GM12878 (cell line): ENCODE measurements around the gene GAL. TPM values are rescaled to one million over a fixed set of nuclear protein-coding genes. Genes with fewer than 3 reads are reported as not detected.
"Not testable (repeated sequence)": the region's sequence is repeated elsewhere in the genome, so short reads cannot be mapped to it uniquely, and the experiment has no call there.

Experiments used
- ATAC-seq: fragments of 200-7000 bp; cut with Tn5 transposase; 3 replicates; pipeline ENCODE4 v1.9.1; 2020; ENCODE audit warnings: mild to moderate bottlenecking, moderate library complexity
- Bru-seq: library from RNA; stranded (reverse); fragments of 400-500 nt; gene quantifications from one replicate; lab custom pipeline; 2021; lab: Mats Ljungman, UMichigan
- BruChase-seq, 2 experiments: library from RNA; stranded (reverse); fragments of 400-500 nt; gene quantifications; one replicate each; lab custom pipeline; 2021; lab: Mats Ljungman, UMichigan
- BruUV-seq: library from RNA; stranded (reverse); fragments of 400-500 nt; replicated peaks from 2 replicates; lab custom pipeline; 2021; lab: Mats Ljungman, UMichigan
- CTCF ChIA-PET: fragments of 300-600 bp; sonication (Branson Sonifier 250); formaldehyde crosslinking; extraction: SDS; loops from one replicate; lab custom pipeline; 2021; ENCODE audit warnings: inconsistent platforms; lab: Yijun Ruan, JAX
- POLR2A ChIA-PET: fragments of 350-600 bp; formaldehyde crosslinking; extraction: SDS; loops from one replicate; lab custom pipeline; 2021; ENCODE audit warnings: inconsistent platforms; lab: Charles Lee
- RAD21 ChIA-PET: fragments of 300-600 bp; sonication (Branson Sonifier 250); formaldehyde crosslinking; loops from one replicate; lab custom pipeline; 2023; ENCODE audit warnings: antibody characterized with exemption; ENCODE audit not compliant: unreplicated experiment; lab: Charles Lee
- SMC1A ChIA-PET: fragments of 300-600 bp; sonication (Branson Sonifier 250); formaldehyde crosslinking; loops from one replicate; lab custom pipeline; 2023; ENCODE audit not compliant: unreplicated experiment, uncharacterized antibody; lab: Charles Lee
- DNase-seq: peaks from one replicate; pipeline ENCODE4 v3.0.0-alpha.2; 2011; ENCODE audit warnings: low read depth, low spot score
- FAIRE-seq: peaks from 3 replicates; lab custom pipeline; 2011; peaks lifted over from hg19 to GRCh38; lab: Jason Lieb, UNC
- H2AFZ ChIP-seq: 2 replicates; pipeline ENCODE4 v1.6.0; 2011; ENCODE audit warnings: low read depth, low read length, control low read depth; ENCODE audit not compliant: control insufficient read depth
- H3K27ac ChIP-seq: 2 replicates; pipeline ENCODE4 v1.5.1; 2011; ENCODE audit warnings: control low read depth; ENCODE audit not compliant: control insufficient read depth, insufficient read depth
- H3K27me3 ChIP-seq, 2 experiments: replicated peaks in 1 of 2; 2 replicates each; pipeline versions ENCODE4 v1.6.0 to v1.6.1; 2011; ENCODE audit warnings: low read length in 1 of 2; ENCODE audit not compliant: control insufficient read depth in 2 of 2, insufficient read depth in 2 of 2
- H3K36me3 ChIP-seq, 2 experiments: 2 replicates each; pipeline ENCODE4 v1.5.1; 2011; ENCODE audit warnings: low read length in 1 of 2; ENCODE audit not compliant: control insufficient read depth in 2 of 2, insufficient read depth in 2 of 2
- H3K4me1 ChIP-seq: 2 replicates; pipeline ENCODE4 v1.6.1; 2011; ENCODE audit warnings: mild to moderate bottlenecking, low read length, moderate library complexity, mixed read lengths; ENCODE audit not compliant: control insufficient read depth, insufficient read depth
- H3K4me2 ChIP-seq: 2 replicates; pipeline ENCODE4 v1.6.0; 2011; ENCODE audit warnings: control low read depth; ENCODE audit not compliant: control insufficient read depth, insufficient read depth
- H3K4me3 ChIP-seq: fragments of 200-600 bp; sonication (generic); 2 replicates; pipeline ENCODE4 v1.5.1; 2016
- H3K79me2 ChIP-seq: 2 replicates; pipeline ENCODE4 v1.6.0; 2011; ENCODE audit warnings: low read length; ENCODE audit not compliant: control insufficient read depth, insufficient read depth
- H3K9ac ChIP-seq: 2 replicates; pipeline ENCODE4 v1.8.0; 2011; ENCODE audit warnings: low read length, control low read depth, mixed read lengths; ENCODE audit not compliant: control insufficient read depth, insufficient read depth
- H3K9me3 ChIP-seq: replicated peaks from 3 replicates; pipeline ENCODE4 v1.5.1; 2011; ENCODE audit warnings: mild to moderate bottlenecking, low read length; ENCODE audit not compliant: control insufficient read depth, insufficient read depth
- H4K20me1 ChIP-seq: 2 replicates; pipeline ENCODE4 v1.6.0; 2011; ENCODE audit not compliant: control insufficient read depth, insufficient read depth
- NFIC ChIP-seq: IDR thresholded peaks from 2 replicates; pipeline ENCODE4 v1.6.1; 2012; ENCODE audit warnings: low read depth, mild to moderate bottlenecking, inconsistent platforms, low read length, moderate library complexity
- SUZ12 ChIP-seq: fragments of 200-600 bp; sonication (generic); IDR thresholded peaks from one replicate; pipeline ENCODE4 v1.6.1; 2018; ENCODE audit warnings: antibody characterized with exemption, mild to moderate bottlenecking; ENCODE audit not compliant: unreplicated experiment
- WGBS: methylation state at CpG from one replicate; pipeline ENCODE4 v1.1.6; 2016; ENCODE audit warnings: low lambda C conversion rate; ENCODE audit not compliant: insufficient replicate concordance, insufficient coverage; ENCODE audit errors: missing lambda C conversion rate; 5-methylcytosine and 5-hydroxymethylcytosine counted together
- in situ Hi-C: fragments of 300-500 bp; cut with MboI; formaldehyde crosslinking; loops from 9 replicates; pipeline ENCODE4 v1.14.3; 2018; ENCODE audit warnings: mixed read lengths
- intact Hi-C: fragments of 100-400 bp; cut with micrococcal nuclease; formaldehyde crosslinking; loops from one replicate; pipeline ENCODE4 v1.14.2; 2022; ENCODE audit not compliant: unreplicated experiment
- long read RNA-seq, 2 experiments: library from polyadenylated mRNA; unstranded; transcript quantifications; one replicate each; pipeline ENCODE4 v2.0.0, GENCODE V29; 2019 to 2020
- polyA minus RNA-seq, 3 experiments: library from RNA; depleted of rRNA, polyadenylated mRNA; stranded (reverse); fragments of >200 nt; gene quantifications; 2 replicates each; pipeline ENCODE4 v1.2.3, GENCODE V29; 2011
- polyA plus RNA-seq, 11 experiments: library from polyadenylated mRNA; depleted of rRNA in 4 of 11; unstranded in 6 of 11; stranded (reverse) in 5 of 11; fragments of >200 nt; fragmentation: Nextera tagmentation in 4 of 11; fragmentation: Illumina TruSeq in 1 of 11; extraction: Ambion mirVana in 4 of 11; extraction: Trizol in 1 of 11; gene quantifications; 1 replicate in 1 of 11; 2 replicates in 10 of 11; pipeline versions ENCODE4 v1.2.1 to v1.2.3, GENCODE V29; 2011 to 2016; ENCODE audit warnings: inconsistent platforms in 2 of 11, missing spikeins in 2 of 11, low read depth in 1 of 11
- total RNA-seq, 4 experiments: library from RNA; depleted of rRNA in 3 of 4; stranded (reverse); fragments of >200 nt in 3 of 4; fragmentation: Illumina TruSeq in 1 of 4; extraction: Trizol in 1 of 4; gene quantifications; 2 replicates each; pipeline versions ENCODE4 v1.2.1 to v1.2.3, GENCODE V29; 2013 to 2021

The GAL gene, protein sequence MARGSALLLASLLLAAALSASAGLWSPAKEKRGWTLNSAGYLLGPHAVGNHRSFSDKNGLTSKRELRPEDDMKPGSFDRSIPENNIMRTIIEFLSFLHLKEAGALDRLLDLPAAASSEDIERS
- not detected in 2 replicates for total RNA-seq (2013; cell fraction: nucleolus; rRNA removed)
- total RNA-seq (2014; rRNA removed): not detected in 2 replicates
- not detected in 2 replicates for total RNA-seq (2014; rRNA removed; fragmentation: Illumina TruSeq; extraction: Trizol)
- not detected in 2 replicates for total RNA-seq (2021)
- not detected for polyA plus RNA-seq (2011; ENCODE audit: low read depth)
- polyA plus RNA-seq (2011; rRNA removed): not detected in 2 replicates
- polyA plus RNA-seq (2011; cell fraction: cytosol; rRNA removed): not detected in 2 replicates
- not detected in 2 replicates for polyA plus RNA-seq (2011; cell fraction: nucleus; rRNA removed)
- not detected in 2 replicates for polyA plus RNA-seq (2012)
- polyA plus RNA-seq (2014; fragmentation: Illumina TruSeq; extraction: Trizol): not detected in 2 replicates
- not detected for polyA plus RNA-seq (2014; fragmentation: Nextera tagmentation; extraction: Ambion mirVana)
- polyA plus RNA-seq (2014; rRNA removed): not detected in 2 replicates
- under 1 TPM in 1 of 2 experiments, not detected in 1; 0.35 TPM for polyA plus RNA-seq (2016; fragmentation: Nextera tagmentation; extraction: Ambion mirVana)
- not detected in 2 replicates for polyA minus RNA-seq (2011; rRNA and poly(A)+ RNA removed)
- 2.0 TPM in 1 of 2 replicates, not detected in the other for polyA minus RNA-seq (2011; cell fraction: cytosol; rRNA and poly(A)+ RNA removed)
- 0.57 TPM in 1 of 2 replicates, not detected in the other for polyA minus RNA-seq (2011; cell fraction: nucleus; rRNA and poly(A)+ RNA removed)
- not detected for Bru-seq, nascent RNA
- BruChase-seq, experiment 1, labeled RNA remaining after a 6-hour chase: not detected
- BruChase-seq, experiment 2, labeled RNA remaining after a 2-hour chase: not detected
- long read RNA-seq, experiment 1: 0 reads
- long read RNA-seq, experiment 2: 0 reads

DNA sequence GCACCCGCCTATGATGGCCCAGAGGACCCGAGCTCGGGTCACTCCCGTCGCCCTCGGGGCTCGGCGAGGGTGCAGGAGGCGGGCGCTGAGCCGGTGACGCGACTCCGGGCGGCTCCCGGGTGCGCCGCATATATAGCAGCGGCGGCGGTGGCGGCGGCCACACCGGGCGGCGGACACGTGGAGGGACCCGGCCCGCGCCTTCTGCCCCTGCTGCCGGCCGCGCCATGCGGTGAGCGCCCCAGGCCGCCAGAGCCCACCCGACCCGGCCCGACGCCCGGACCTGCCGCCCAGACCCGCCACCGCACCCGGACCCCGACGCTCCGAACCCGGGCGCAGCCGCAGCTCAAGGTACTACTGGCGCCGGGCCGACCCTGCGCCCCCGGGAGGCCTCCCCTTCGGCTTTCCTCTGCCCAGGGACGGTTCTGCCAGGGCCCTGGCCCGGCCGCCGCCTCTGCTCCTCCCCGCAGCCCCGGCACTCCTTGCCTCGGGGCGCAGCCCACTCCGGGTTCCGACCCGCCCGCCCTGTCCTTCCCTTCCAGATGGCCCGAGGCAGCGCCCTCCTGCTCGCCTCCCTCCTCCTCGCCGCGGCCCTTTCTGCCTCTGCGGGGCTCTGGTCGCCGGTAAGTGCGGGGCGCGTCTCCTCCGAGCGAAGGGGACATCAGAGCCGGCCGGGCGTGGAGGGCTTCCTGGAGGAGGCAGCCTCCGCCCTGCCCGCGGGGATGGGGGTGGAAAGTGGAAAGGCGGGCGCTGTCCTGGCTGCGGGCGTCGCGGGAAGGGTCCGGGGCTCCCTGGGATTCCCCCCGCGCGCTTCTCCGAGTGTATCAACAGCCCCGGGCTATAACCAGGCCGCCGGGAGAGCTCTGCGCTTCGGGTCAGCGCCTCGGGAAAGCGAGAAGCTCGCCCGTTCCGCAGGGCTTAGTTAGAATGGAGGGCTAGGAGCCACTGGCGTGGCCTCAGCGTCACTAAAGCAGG lies at the start of gene GAL:
TSS of gene GAL (plus strand) at position 160 of the 972 bp plus-strand sequence. CDS start at position 540, 380 bp downstream.
- no peak within 1 kb of the TSS for H3K4me2 ChIP-seq
- ChIA-PET POLR2A (no interaction called here), SMC1A (no interaction called here), CTCF (no interaction called here), RAD21 (no interaction called here)
- peak; percentile 84 for TF ChIP-seq SUZ12
- no peak for TF ChIP-seq NFIC
- H3K4me3 ChIP-seq: no peak within 1 kb of the TSS
- intact Hi-C loops: no loop called here
- no peaks in the 10 kb centered on the region for H3K9me3 ChIP-seq
- no peak within 1 kb of the TSS for H3K9ac ChIP-seq
- no peaks in the 10 kb centered on the region for H3K4me1 ChIP-seq
- FAIRE-seq: no peak
- ATAC-seq: no peak
- no peaks in the 10 kb centered on the region for H3K36me3 ChIP-seq
- no peaks in the 10 kb centered on the region for H3K79me2 ChIP-seq
- no TSS peak for BruUV-seq
- peaks cover 11 to 24% of the 10 kb centered on the region in 2 experiments for H3K27me3 ChIP-seq
- no peak within 1 kb of the TSS for H2AFZ ChIP-seq
- in situ Hi-C loops: no loop called here
- WGBS: 35% methylated on average over 68 of the region's 113 CpGs
- no peaks in the 10 kb centered on the region for H4K20me1 ChIP-seq
- H3K27ac ChIP-seq: no peak within 1 kb of the TSS
- no peak for DNase-seq

DNA sequence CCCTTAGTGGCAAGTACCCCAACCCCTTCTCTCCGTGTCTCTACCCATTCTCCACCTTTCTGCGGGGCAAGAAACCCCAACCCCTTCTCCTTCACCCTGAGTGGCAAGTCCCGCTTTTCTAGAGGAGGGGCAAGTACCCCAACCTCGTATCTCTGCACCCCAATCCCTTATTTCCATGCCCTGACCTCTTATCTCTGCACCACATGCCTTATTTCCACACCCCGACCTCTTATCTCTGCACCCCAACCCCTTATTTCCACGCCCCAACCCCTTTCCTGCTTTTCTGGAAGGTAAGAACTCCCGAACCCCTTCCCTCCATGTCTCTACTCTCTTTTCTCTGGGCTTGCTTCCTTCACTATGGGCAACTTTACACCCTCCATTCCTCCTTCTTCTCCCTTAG lies 49.7 kb upstream of the GAL start:
- CTCF ChIA-PET, H2AFZ ChIP-seq, ATAC-seq, H3K27me3 ChIP-seq, H3K9me3 ChIP-seq, H3K9ac ChIP-seq, FAIRE-seq, H3K36me3 ChIP-seq, BruUV-seq, H3K4me2 ChIP-seq, H4K20me1 ChIP-seq, H3K27ac ChIP-seq, POLR2A ChIA-PET, H3K4me3 ChIP-seq, H3K4me1 ChIP-seq, DNase-seq, RAD21 ChIA-PET, H3K79me2 ChIP-seq, SMC1A ChIA-PET: not testable (repeated sequence)
- intact Hi-C loops (loop anchor here (10.0 kb wide), 1 partner anchor 210 kb away; the partner anchor contains the start of gene CPT1A), in situ Hi-C loops (loop anchor here (10.0 kb wide), 1 partner anchor 450 kb away; no protein-coding TSS in a partner anchor)
- WGBS: 12% methylated on average over 7 of the region's 7 CpGs

DNA sequence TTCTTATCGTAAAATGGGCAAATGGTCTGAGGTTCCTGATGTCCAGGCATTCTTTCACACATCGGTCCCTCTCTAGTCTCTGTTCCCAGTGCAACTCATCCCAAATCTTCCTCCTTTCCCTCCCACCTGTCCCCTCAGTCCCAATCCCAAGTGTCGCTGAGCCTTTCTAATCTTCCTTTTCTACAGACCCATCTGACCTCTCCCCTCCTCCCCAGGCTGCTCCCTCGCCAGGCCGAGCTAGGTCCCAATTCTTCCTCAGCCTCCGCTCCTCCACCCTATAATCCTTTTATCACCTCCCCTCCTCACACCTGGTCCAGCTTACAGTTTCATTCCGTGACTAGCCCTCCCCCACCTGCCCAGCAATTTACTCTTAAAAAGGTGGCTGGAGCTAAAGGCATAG lies 49.2 kb upstream of the GAL start:
- H4K20me1 ChIP-seq, H3K9ac ChIP-seq, H3K4me3 ChIP-seq, CTCF ChIA-PET, H3K27ac ChIP-seq, H3K9me3 ChIP-seq, H3K36me3 ChIP-seq, DNase-seq, H3K4me2 ChIP-seq, H2AFZ ChIP-seq, BruUV-seq, FAIRE-seq, H3K27me3 ChIP-seq, ATAC-seq, H3K79me2 ChIP-seq, RAD21 ChIA-PET, SMC1A ChIA-PET, POLR2A ChIA-PET, H3K4me1 ChIP-seq: not testable (repeated sequence)
- 45% methylated on average over 4 of the region's 7 CpGs for WGBS
- intact Hi-C loops: loop anchor here (10.0 kb wide), 1 partner anchor 210 kb away; the partner anchor contains the start of gene CPT1A
- in situ Hi-C loops: loop anchor here (10.0 kb wide), 1 partner anchor 450 kb away; no protein-coding TSS in a partner anchor
